Fibroblast of lung (primary cell): ENCODE measurements around the gene CCDC27. TPM values are rescaled to one million over a fixed set of nuclear protein-coding genes. Genes with fewer than 3 reads are reported as not detected.

ENCODE experiments used
- DNase-seq, 2 donors: peaks; one replicate each; pipeline versions ENCODE4 v3.0.0 to v3.0.0-alpha.2; 2010; ENCODE audit warnings: low read depth in 2 of 2
- H2AFZ ChIP-seq: 2 replicates; pipeline ENCODE4 v1.5.1; 2012; ENCODE audit warnings: low read length, control low read depth, inconsistent platforms
- H3K27ac ChIP-seq: 2 replicates; pipeline ENCODE4 v1.5.1; 2011; ENCODE audit warnings: low read length, control low read depth; ENCODE audit not compliant: insufficient read depth
- H3K27me3 ChIP-seq: 2 replicates; pipeline ENCODE4 v1.5.1; 2011; ENCODE audit warnings: mild to moderate bottlenecking, low read length; ENCODE audit not compliant: control insufficient read depth, insufficient read depth
- H3K36me3 ChIP-seq: 2 replicates; pipeline ENCODE4 v1.5.1; 2011; ENCODE audit warnings: low read length; ENCODE audit not compliant: control insufficient read depth, insufficient read depth
- H3K4me1 ChIP-seq: 2 replicates; pipeline ENCODE4 v1.5.1; 2011; ENCODE audit warnings: low read length; ENCODE audit not compliant: control insufficient read depth, insufficient read depth; ENCODE audit errors: extremely low read depth
- H3K4me2 ChIP-seq: 2 replicates; pipeline ENCODE4 v1.5.1; 2011; ENCODE audit warnings: low read length, control low read depth; ENCODE audit not compliant: insufficient read depth; ENCODE audit errors: extremely low read depth
- H3K4me3 ChIP-seq, 4 experiments: fragments of 200-600 bp in 1 of 4; sonication (generic) in 1 of 4; replicated peaks in 1 of 4; 2 replicates each; pipeline ENCODE4 v1.5.1; 2011 to 2016; ENCODE audit warnings: low read length in 4 of 4, low read depth in 3 of 4, mild to moderate bottlenecking in 3 of 4, control low read depth in 2 of 4, inconsistent platforms in 1 of 4, mixed read lengths in 1 of 4; ENCODE audit not compliant: insufficient read depth in 1 of 4; ENCODE audit errors: control extremely low read depth in 1 of 4
- H3K79me2 ChIP-seq: 2 replicates; pipeline ENCODE4 v1.5.1; 2012; ENCODE audit warnings: mild to moderate bottlenecking, low read length, inconsistent platforms; ENCODE audit not compliant: control insufficient read depth, insufficient read depth
- H3K9ac ChIP-seq: 2 replicates; pipeline ENCODE4 v1.5.1; 2011; ENCODE audit warnings: mild to moderate bottlenecking, low read length, control low read depth; ENCODE audit not compliant: insufficient read depth
- H3K9me3 ChIP-seq: 2 replicates; pipeline ENCODE4 v1.5.1; 2012; ENCODE audit warnings: low read depth, low read length; ENCODE audit not compliant: control insufficient read depth, insufficient read depth
- H4K20me1 ChIP-seq: 2 replicates; pipeline ENCODE4 v1.5.1; 2011; ENCODE audit warnings: low read length; ENCODE audit not compliant: control insufficient read depth, insufficient read depth; ENCODE audit errors: extremely low read depth
- EZH2 ChIP-seq: IDR thresholded peaks from 2 replicates; pipeline ENCODE4 v1.5.1; 2012; ENCODE audit warnings: low read length, control low read depth, mild to moderate bottlenecking; ENCODE audit errors: missing control alignments
- polyA plus RNA-seq, 2 donors: library from polyadenylated mRNA; depleted of rRNA in 1 of 2; stranded (reverse) in 1 of 2; unstranded in 1 of 2; fragments of >200 nt; gene quantifications; 2 replicates each; pipeline ENCODE4 v1.2.1, GENCODE V29; 2011 to 2012; ENCODE audit warnings: missing spikeins in 1 of 2
- total RNA-seq: library from RNA; depleted of rRNA; stranded (reverse); fragments of >200 nt; gene quantifications from 2 replicates; pipeline ENCODE4 v1.2.1, GENCODE V29; 2014
- TF ChIP-seq, protein P1 (sequence below), 2 donors: IDR thresholded peaks in 1 of 2; conservative IDR thresholded peaks in 1 of 2; 1 replicate in 1 of 2; 2 replicates in 1 of 2; pipeline ENCODE4 v1.5.1; 2011 to 2012; ENCODE audit warnings: low read length in 2 of 2, control low read depth in 1 of 2, inconsistent platforms in 1 of 2, low read depth in 1 of 2, mild to moderate bottlenecking in 1 of 2

Gene CCDC27
- total and polyA plus RNA-seq, 2 donors (not counting 1 experiment from before 2014, with no cell fraction given): not detected

GRCh38 chr1:3816331-3817137 is 64.3 kb downstream of the CCDC27 start:
- Histone ChIP-seq H4K20me1 (no peaks in the 10 kb centered on the region), H3K4me1 (no peaks in the 10 kb centered on the region), H3K9ac (no peak overlapping the region), H2AFZ (no peak overlapping the region), H3K9me3 (no peaks in the 10 kb centered on the region), H3K79me2 (no peaks in the 10 kb centered on the region), H3K4me2 (no peak overlapping the region), H3K4me3 (no peak overlapping the region), H3K36me3 (peaks cover 2% of the 10 kb centered on the region), H3K27ac (no peak overlapping the region), H3K27me3 (no peaks in the 10 kb centered on the region)
- no peak for DNase-seq
- no peak for TF ChIP-seq EZH2
- TF ChIP-seq, protein P1, sequence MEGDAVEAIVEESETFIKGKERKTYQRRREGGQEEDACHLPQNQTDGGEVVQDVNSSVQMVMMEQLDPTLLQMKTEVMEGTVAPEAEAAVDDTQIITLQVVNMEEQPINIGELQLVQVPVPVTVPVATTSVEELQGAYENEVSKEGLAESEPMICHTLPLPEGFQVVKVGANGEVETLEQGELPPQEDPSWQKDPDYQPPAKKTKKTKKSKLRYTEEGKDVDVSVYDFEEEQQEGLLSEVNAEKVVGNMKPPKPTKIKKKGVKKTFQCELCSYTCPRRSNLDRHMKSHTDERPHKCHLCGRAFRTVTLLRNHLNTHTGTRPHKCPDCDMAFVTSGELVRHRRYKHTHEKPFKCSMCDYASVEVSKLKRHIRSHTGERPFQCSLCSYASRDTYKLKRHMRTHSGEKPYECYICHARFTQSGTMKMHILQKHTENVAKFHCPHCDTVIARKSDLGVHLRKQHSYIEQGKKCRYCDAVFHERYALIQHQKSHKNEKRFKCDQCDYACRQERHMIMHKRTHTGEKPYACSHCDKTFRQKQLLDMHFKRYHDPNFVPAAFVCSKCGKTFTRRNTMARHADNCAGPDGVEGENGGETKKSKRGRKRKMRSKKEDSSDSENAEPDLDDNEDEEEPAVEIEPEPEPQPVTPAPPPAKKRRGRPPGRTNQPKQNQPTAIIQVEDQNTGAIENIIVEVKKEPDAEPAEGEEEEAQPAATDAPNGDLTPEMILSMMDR (conservative IDR thresholded peaks at IDR 0.05 in 1 of 2, IDR thresholded peaks at IDR 0.05 in 1 of 2; ENCODE audit: low read depth in 1 of 2, low read length in 2 of 2): no peak

- no peak for DNase-seq
- Histone ChIP-seq H3K4me2 (no peak overlapping the region), H3K4me1 (no peaks in the 10 kb centered on the region), H2AFZ (no peak overlapping the region), H3K79me2 (no peaks in the 10 kb centered on the region), H3K36me3 (peaks cover 2% of the 10 kb centered on the region), H4K20me1 (no peaks in the 10 kb centered on the region), H3K27ac (no peak overlapping the region), H3K9ac (no peak overlapping the region), H3K27me3 (no peaks in the 10 kb centered on the region), H3K9me3 (no peaks in the 10 kb centered on the region), H3K4me3 (no peak overlapping the region)
- TF ChIP-seq EZH2: no peak
- TF ChIP-seq, protein P1 (conservative IDR thresholded peaks at IDR 0.05 in 1 of 2, IDR thresholded peaks at IDR 0.05 in 1 of 2; ENCODE audit: low read depth in 1 of 2, low read length in 2 of 2): no peak
Observed at GRCh38 chr1:3817138-3817740, 65.0 kb downstream of the CCDC27 start.

DNA sequence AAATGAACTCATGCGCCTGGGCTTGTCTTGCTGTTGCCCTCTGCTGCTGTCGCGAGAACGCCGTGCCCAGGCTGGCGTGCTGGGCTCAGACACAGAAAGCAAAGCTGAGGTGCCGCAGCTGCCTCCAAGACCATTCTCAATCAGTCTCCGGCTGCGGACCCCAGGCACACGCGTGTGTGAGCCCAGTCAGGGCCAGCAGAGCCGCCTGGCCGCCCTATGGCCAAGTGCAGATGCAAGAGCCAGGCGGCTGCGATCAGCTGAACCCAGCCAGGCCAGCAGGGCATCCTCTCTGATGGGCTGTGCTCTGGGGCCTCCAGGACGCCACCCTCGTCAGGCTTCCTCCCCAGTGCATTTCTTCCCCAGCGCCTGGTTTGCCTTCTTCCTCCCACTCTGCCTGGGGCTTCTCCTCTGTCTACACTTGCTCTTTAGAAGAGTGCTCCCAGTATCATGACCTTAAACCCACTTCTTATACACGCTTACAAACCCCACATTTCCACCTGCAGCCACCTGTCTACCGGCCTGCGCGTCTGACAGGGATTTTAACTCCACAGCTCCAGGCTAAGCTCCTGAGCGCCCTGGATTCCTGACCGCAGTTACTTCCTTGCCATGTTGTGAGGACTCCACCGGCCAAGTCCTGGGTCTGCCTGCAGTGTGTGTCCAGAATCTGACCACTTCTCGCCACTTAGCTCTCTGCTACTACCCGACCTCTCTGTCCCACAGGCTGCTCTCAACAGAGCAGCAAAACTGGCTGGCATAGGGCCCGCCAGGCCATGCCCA is 65.8 kb downstream of the CCDC27 start:
- no peaks in the 10 kb centered on the region for H3K79me2 ChIP-seq
- no peak overlapping the region for H3K27ac ChIP-seq
- DNase-seq: no peak
- no peak overlapping the region for H3K9ac ChIP-seq
- H3K9me3 ChIP-seq: no peaks in the 10 kb centered on the region
- no peak overlapping the region for H2AFZ ChIP-seq
- TF ChIP-seq EZH2: no peak
- TF ChIP-seq, protein P1 (conservative IDR thresholded peaks at IDR 0.05 in 1 of 2, IDR thresholded peaks at IDR 0.05 in 1 of 2; ENCODE audit: low read depth in 1 of 2, low read length in 2 of 2): no peak
- H3K4me2 ChIP-seq: no peak overlapping the region
- H3K4me1 ChIP-seq: no peaks in the 10 kb centered on the region
- H4K20me1 ChIP-seq: no peaks in the 10 kb centered on the region
- peaks cover 6% of the 10 kb centered on the region for H3K36me3 ChIP-seq
- H3K4me3 ChIP-seq: no peak overlapping the region
- H3K27me3 ChIP-seq: no peaks in the 10 kb centered on the region
